ENCODE data around the gene PRG3. TPM values are rescaled to one million over a fixed set of nuclear protein-coding genes. Genes with fewer than 3 reads are reported as not detected.
"Not testable (repeated sequence)": the region's sequence is repeated elsewhere in the genome, so short reads cannot be mapped to it uniquely, and the experiment has no call there.

Gene PRG3
- total RNA-seq, 1 donor from 2014 or later = not detected

DNA sequence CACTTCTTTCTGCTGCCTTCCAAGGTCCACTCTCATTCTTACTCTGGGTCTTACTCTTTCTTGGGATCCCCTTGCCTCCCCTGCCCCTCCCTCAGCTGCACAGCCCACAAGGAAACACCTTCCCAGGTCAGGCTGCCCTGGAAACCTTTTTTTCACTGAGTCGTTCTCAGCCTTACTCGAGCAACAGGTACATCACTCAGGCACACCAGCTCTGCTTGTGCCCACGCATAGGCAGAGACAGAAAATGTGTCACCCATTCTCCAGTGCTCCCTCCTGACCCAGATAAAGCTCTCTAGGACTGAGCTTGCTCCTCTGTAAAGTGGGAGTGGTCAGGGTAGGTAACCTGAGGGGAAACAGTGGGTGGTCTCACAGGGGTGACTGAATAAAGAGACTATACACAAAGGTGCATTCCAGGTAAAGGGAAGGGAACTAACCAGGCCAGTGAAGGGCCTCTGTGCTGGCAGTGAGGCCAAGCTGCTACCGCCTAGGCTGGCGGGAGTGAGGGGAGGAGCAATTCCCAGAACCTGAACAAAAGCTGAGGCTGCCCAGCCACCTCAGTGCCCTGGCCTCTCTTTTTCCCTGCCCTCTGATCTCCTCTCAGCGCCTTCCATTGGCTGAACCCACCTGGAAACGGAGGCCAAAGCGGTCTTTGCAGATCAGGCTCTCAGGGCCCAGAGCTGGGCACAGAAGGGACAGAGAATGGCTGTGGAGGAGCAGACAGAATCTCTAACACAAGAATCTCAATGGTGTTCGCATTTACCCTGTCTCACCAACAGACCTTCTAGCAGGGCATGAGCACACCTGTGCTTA lies 15.9 kb downstream of the PRG3 start:
- Mint-ChIP-seq H3K27me3 (ENCODE audit: low read depth) (peaks cover 22% of the 10 kb centered on the region), H3K4me1 (no peaks in the 10 kb centered on the region), H3K4me3 (no peak overlapping the region), H3K27ac (no peak overlapping the region), H3K36me3 (no peaks in the 10 kb centered on the region), H3K9me3 (no peaks in the 10 kb centered on the region)
- DNase-seq (ENCODE audit: low spot score in 2 of 2, unreplicated experiment in 2 of 2) = no peak
- TF ChIP-seq CTCF (IDR thresholded peaks at IDR 0.05; ENCODE audit: unreplicated experiment) = no peak

GRCh38 chr11:57363131-57364080 lies 17.5 kb downstream of the PRG3 start:
- TF ChIP-seq CTCF (IDR thresholded peaks at IDR 0.05; ENCODE audit: unreplicated experiment) = no peak
- peaks cover 3% of the 10 kb centered on the region for H3K4me1 Mint-ChIP-seq
- no peak overlapping the region for H3K4me3 Mint-ChIP-seq
- no peak for DNase-seq (ENCODE audit: low spot score in 2 of 2, unreplicated experiment in 2 of 2)
- no peaks in the 10 kb centered on the region for H3K9me3 Mint-ChIP-seq
- no peaks in the 10 kb centered on the region for H3K36me3 Mint-ChIP-seq
- no peak overlapping the region for H3K27ac Mint-ChIP-seq
- peaks cover 22% of the 10 kb centered on the region for H3K27me3 Mint-ChIP-seq (ENCODE audit: low read depth)

DNA sequence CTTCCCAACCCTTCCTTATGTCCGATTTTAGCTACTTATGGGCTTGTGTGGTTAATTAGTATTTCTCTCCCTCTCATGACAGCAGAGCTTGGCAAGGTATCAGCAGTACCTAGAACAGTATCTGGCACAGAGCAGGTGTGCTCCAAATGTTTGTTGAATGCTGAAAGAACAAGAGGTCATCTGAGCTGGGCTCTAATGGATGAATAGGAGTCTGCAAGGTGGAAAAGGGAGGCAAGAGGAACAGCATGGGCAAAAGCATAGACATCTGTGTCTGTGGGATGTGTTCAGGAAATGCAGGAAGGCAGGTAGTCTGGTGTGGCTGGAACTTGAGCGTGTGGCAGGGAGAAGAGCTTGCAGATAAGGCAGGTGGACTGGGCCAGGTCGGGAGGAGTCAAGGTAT lies 19.0 kb downstream of the PRG3 start:
- peaks cover 3% of the 10 kb centered on the region for H3K4me1 Mint-ChIP-seq
- H3K36me3 Mint-ChIP-seq = no peaks in the 10 kb centered on the region
- DNase-seq (ENCODE audit: low spot score in 2 of 2, unreplicated experiment in 2 of 2) = no peak
- no peak overlapping the region for H3K4me3 Mint-ChIP-seq
- TF ChIP-seq CTCF (IDR thresholded peaks at IDR 0.05; ENCODE audit: unreplicated experiment) = no peak
- no peak overlapping the region for H3K27ac Mint-ChIP-seq
- H3K9me3 Mint-ChIP-seq = no peaks in the 10 kb centered on the region
- H3K27me3 Mint-ChIP-seq (ENCODE audit: low read depth) = peaks cover 22% of the 10 kb centered on the region

DNA sequence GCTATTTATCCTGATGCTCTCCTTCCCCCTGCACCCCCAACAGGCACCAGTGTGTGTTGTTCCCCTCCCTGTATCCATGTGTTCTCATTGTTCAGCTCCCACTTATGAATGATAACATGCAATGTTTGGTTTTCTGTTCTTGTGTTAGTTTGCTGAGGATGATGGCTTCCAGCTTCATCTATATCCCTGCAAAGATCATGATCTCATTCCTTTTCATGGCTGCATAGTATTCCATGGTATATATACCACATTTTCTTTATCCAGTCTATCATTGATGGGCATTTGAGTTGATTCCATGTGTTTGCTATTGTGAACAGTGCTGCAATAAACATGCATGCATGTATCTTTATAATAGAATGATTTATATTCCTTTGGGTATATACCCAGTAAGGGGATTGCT lies 19.5 kb downstream of the PRG3 start:
- peaks cover 19% of the 10 kb centered on the region for H3K27me3 Mint-ChIP-seq (ENCODE audit: low read depth)
- not testable (repeated sequence) for H3K36me3 Mint-ChIP-seq; H3K4me3 Mint-ChIP-seq; H3K4me1 Mint-ChIP-seq; H3K9me3 Mint-ChIP-seq; DNase-seq (ENCODE audit: low spot score in 2 of 2, unreplicated experiment in 2 of 2); H3K27ac Mint-ChIP-seq

GRCh38 chr11:57360991-57361390 lies 20.0 kb downstream of the PRG3 start:
- H3K9me3 Mint-ChIP-seq = no peaks in the 10 kb centered on the region
- H3K4me1 Mint-ChIP-seq = peaks cover 3% of the 10 kb centered on the region
- H3K4me3 Mint-ChIP-seq = no peak overlapping the region
- no peak for DNase-seq (ENCODE audit: low spot score in 2 of 2, unreplicated experiment in 2 of 2)
- H3K27ac Mint-ChIP-seq = no peak overlapping the region
- H3K27me3 Mint-ChIP-seq (ENCODE audit: low read depth) = peaks cover 19% of the 10 kb centered on the region
- no peak for TF ChIP-seq CTCF (IDR thresholded peaks at IDR 0.05; ENCODE audit: unreplicated experiment)
- no peaks in the 10 kb centered on the region for H3K36me3 Mint-ChIP-seq
